ENCODE data around the gene ADGRL1.

DNA sequence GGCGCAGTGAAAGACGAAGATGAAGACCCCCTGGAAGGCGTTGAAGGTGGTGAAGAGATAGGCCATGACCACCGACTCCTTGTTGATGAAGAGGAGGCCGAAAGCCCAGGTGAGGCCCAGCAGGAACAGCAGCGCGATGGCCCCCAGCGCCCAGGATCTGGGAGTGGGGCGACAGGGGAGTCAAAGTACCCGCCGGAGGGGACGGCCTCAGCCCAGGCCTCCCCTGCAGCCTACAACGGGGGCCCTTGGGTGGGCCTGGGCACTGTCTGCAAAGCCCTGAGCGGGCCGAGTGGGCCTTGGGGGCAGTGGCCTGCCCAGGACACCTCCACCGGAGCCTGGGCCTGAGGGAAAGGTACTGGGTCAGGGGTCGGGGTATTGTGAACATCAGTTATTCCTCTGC is 50.6 kb downstream of the ADGRL1 start:
- TF ChIP-seq, protein P1, sequence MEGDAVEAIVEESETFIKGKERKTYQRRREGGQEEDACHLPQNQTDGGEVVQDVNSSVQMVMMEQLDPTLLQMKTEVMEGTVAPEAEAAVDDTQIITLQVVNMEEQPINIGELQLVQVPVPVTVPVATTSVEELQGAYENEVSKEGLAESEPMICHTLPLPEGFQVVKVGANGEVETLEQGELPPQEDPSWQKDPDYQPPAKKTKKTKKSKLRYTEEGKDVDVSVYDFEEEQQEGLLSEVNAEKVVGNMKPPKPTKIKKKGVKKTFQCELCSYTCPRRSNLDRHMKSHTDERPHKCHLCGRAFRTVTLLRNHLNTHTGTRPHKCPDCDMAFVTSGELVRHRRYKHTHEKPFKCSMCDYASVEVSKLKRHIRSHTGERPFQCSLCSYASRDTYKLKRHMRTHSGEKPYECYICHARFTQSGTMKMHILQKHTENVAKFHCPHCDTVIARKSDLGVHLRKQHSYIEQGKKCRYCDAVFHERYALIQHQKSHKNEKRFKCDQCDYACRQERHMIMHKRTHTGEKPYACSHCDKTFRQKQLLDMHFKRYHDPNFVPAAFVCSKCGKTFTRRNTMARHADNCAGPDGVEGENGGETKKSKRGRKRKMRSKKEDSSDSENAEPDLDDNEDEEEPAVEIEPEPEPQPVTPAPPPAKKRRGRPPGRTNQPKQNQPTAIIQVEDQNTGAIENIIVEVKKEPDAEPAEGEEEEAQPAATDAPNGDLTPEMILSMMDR (IDR thresholded peaks at IDR 0.05) = no peak
- TF ChIP-seq POLR2A (IDR thresholded peaks at IDR 0.05) = no peak

Measured in uterus (tissue), 2 donors.